Spinal cord (tissue), 4 donors: Measurements from ENCODE around the gene LCP2. TPM values are rescaled to one million over a fixed set of nuclear protein-coding genes. Genes with fewer than 3 reads are reported as not detected.

Experiments used
- polyA plus RNA-seq, 2 donors: library from polyadenylated mRNA; unstranded; fragments of 120-200 nt; gene quantifications; one replicate each; pipeline ENCODE4 v1.2.1, GENCODE V29; 2013; ENCODE audit not compliant: insufficient read length in 2 of 2
- total RNA-seq, 2 donors: library from RNA; depleted of rRNA in 1 of 2; stranded (reverse); fragments of 120-200 nt in 1 of 2; fragments of >200 nt in 1 of 2; gene quantifications; one replicate each; pipeline versions ENCODE4 v1.2.3 to v1.2.4, GENCODE V29; 2013 to 2014

The LCP2 gene
- total and polyA plus RNA-seq, 4 donors, result 6.0 to 10.2 (median 8.0) TPM

Other genes with a start within 250 kb of the LCP2 start
- gene FOXI1, start 191.9 kb downstream of the LCP2 start, total RNA-seq, result not detected
- gene FOXI1, start 191.9 kb downstream of the LCP2 start, polyA plus RNA-seq, result under 1 TPM in 1 of 2 donors, not detected in 1; 0.08 TPM
- gene C5orf58, start 64.8 kb downstream of the LCP2 start, total RNA-seq, result not detected
- 1 to 10 TPM; 1.8 to 2.1 TPM for gene C5orf58, start 64.8 kb downstream of the LCP2 start, polyA plus RNA-seq
- under 1 TPM; 0.30 to 0.83 TPM for gene KCNMB1, start 91.6 kb upstream of the LCP2 start, total RNA-seq
- 1 to 10 TPM; 1.6 to 2.7 TPM for gene KCNMB1, start 91.6 kb upstream of the LCP2 start, polyA plus RNA-seq
- gene KCNIP1, start 206.2 kb upstream of the LCP2 start, total RNA-seq, result 10 to 100 TPM; 31.2 to 82.4 TPM
- 100 to 1,000 TPM; 140 to 165 TPM for gene KCNIP1, start 206.2 kb upstream of the LCP2 start, polyA plus RNA-seq